K562 (cell line): ENCODE results near the gene RAB5A. TPM values are rescaled to one million over a fixed set of nuclear protein-coding genes. Genes with fewer than 3 reads are reported as not detected.

Experiments
- CREB5 ChIP-seq: fragments of 250-450 bp; sonication (Bioruptor Pico); IDR thresholded peaks from 2 replicates; pipeline ENCODE4 v1.5.0; 2020; ENCODE audit warnings: mild to moderate bottlenecking
- GABPB2 ChIP-seq: fragments of 250-450 bp; sonication (Bioruptor Pico); conservative IDR thresholded peaks from 2 replicates; pipeline ENCODE4 v1.5.1; 2021; ENCODE audit warnings: mild to moderate bottlenecking
- HDGF ChIP-seq: fragments of 450-650 bp; IDR thresholded peaks from 2 replicates; pipeline ENCODE4 v1.6.1; 2016
- KAT7 ChIP-seq: sonication (generic); formaldehyde crosslinking; IDR thresholded peaks from 2 replicates; pipeline ENCODE4 v1.8.0; 2022; ENCODE audit warnings: missing genetic modification reagents, mild to moderate bottlenecking, borderline replicate concordance
- KLF1 ChIP-seq: fragments of 450-650 bp; IDR thresholded peaks from 2 replicates; pipeline ENCODE4 v1.6.1; 2016; ENCODE audit warnings: missing genetic modification characterization, missing compliant biosample characterization
- POLR2A ChIP-seq: fragments of 450-650 bp; conservative IDR thresholded peaks from 2 replicates; pipeline ENCODE4 v1.6.1; 2016
- POLR2B ChIP-seq: fragments of 450-650 bp; IDR thresholded peaks from 2 replicates; pipeline ENCODE4 v1.6.1; 2018; ENCODE audit warnings: low read depth; ENCODE audit not compliant: partially characterized antibody
- POLR3A ChIP-seq: IDR thresholded peaks from 2 replicates; pipeline ENCODE4 v1.6.1; 2011; ENCODE audit warnings: borderline replicate concordance, mild to moderate bottlenecking, moderate library complexity; ENCODE audit not compliant: insufficient read length, insufficient read depth; ENCODE audit errors: extremely low read depth
- RCOR1 ChIP-seq, 2 experiments: IDR thresholded peaks; 2 replicates each; pipeline ENCODE4 v1.6.1; 2012; ENCODE audit warnings: low read depth in 2 of 2, low read length in 2 of 2, borderline replicate concordance in 1 of 2, improper control_type of control experiment in 1 of 2
- STAT5B ChIP-seq: fragments of 250-450 bp; sonication (Bioruptor Pico); IDR thresholded peaks from 2 replicates; pipeline ENCODE4 v1.8.0; 2021; ENCODE audit warnings: mild to moderate bottlenecking, inconsistent platforms
- TEAD1 ChIP-seq, 2 experiments: fragments of 450-650 bp in 1 of 2; sonication (generic) in 1 of 2; formaldehyde crosslinking; IDR thresholded peaks; 2 replicates each; pipeline versions ENCODE4 v1.4.0 to v1.8.0; 2020 to 2022; ENCODE audit warnings: mild to moderate bottlenecking in 2 of 2, missing genetic modification reagents in 1 of 2
- THAP12 ChIP-seq: fragments of 250-450 bp; sonication (Bioruptor Pico); IDR thresholded peaks from 2 replicates; pipeline ENCODE4 v1.9.0; 2021; ENCODE audit warnings: mild to moderate bottlenecking, inconsistent platforms
- ZNF121 ChIP-seq: sonication (generic); formaldehyde crosslinking; conservative IDR thresholded peaks from 2 replicates; pipeline ENCODE4 v1.8.0; 2022; ENCODE audit warnings: missing genetic modification reagents
- ZNF239 ChIP-seq: fragments of 250-450 bp; sonication (Bioruptor Pico); IDR thresholded peaks from 2 replicates; pipeline ENCODE4 v1.4.0; 2020; ENCODE audit warnings: mild to moderate bottlenecking
- ZNF407 ChIP-seq: fragments of 450-650 bp; IDR thresholded peaks from 2 replicates; pipeline ENCODE4 v1.6.1; 2016; ENCODE audit warnings: low read depth
- polyA plus RNA-seq, 8 experiments: library from polyadenylated mRNA; depleted of rRNA in 4 of 8; stranded (reverse) in 5 of 8; unstranded in 3 of 8; fragments of >200 nt; fragmentation: Nextera tagmentation in 2 of 8; fragmentation: Illumina TruSeq in 1 of 8; extraction: Ambion mirVana in 2 of 8; extraction: Trizol in 1 of 8; gene quantifications; 2 replicates each; pipeline versions ENCODE4 v1.2.1 to v1.2.3, GENCODE V29; 2011 to 2014; ENCODE audit warnings: inconsistent platforms in 1 of 8, missing spikeins in 1 of 8
- total RNA-seq, 7 experiments: library from RNA; depleted of rRNA in 6 of 7; stranded (reverse); fragments of >200 nt in 6 of 7; fragmentation: Illumina TruSeq in 2 of 7; extraction: Trizol in 2 of 7; gene quantifications; 2 replicates each; pipeline versions ENCODE4 v1.2.1 to v1.2.3, GENCODE V29; 2011 to 2021; ENCODE audit warnings: low replicate concordance in 1 of 7
- TF ChIP-seq, protein P1 (sequence below), 2 experiments: fragments of 450-650 bp in 1 of 2; sonication (generic) in 1 of 2; formaldehyde crosslinking in 1 of 2; IDR thresholded peaks in 1 of 2; conservative IDR thresholded peaks in 1 of 2; 2 replicates each; pipeline versions ENCODE4 v1.6.1 to v1.8.1; 2016 to 2023; ENCODE audit warnings: mild to moderate bottlenecking in 2 of 2, moderate library complexity in 2 of 2, inconsistent platforms in 1 of 2, missing genetic modification reagents in 1 of 2

RAB5A gene
- total and polyA plus RNA-seq, 9 of the 15 experiments (the other 6 are each of a cell fraction or from before 2014, with no cell fraction given): 28.3 to 64.2 (median 49.0) TPM

DNA sequence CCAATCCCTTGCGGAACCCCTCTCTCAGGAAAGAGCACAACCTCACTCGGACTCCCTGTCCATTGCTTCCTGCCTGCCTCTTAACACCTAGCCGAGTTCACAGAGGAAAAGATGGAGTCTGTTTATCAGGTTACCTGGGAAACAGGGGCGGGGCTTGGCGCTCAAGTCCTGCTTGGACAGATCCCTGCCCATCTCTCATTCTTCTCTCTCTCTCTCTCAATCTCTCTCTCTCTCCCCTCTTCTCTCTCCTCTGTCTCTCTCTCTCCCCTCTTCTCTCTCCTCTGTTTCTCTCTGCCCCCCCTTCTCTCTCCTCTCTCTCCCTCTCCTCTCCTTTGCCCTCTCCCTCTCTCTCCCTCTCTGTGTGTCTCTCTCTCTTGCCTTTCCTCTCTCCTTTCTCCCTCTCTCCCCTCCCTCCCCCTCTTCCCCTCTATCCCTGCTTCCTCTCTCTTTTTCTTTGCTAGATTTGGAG lies 12.8 kb upstream of the RAB5A start, which contains the start of gene EFHB (continued):
- TF ChIP-seq KAT7 (CRISPR knock-in tag): no peak
- TF ChIP-seq STAT5B (CRISPR knock-in tag): no peak
- TF ChIP-seq POLR3A: no peak
- TF ChIP-seq THAP12 (CRISPR knock-in tag): no peak
- no peak for TF ChIP-seq KLF1 (tag)
- peak; percentile 92 for TF ChIP-seq HDGF
- TF ChIP-seq POLR2A: no peak
- no peak for TF ChIP-seq CREB5 (CRISPR knock-in tag)
- no peak for TF ChIP-seq GABPB2 (CRISPR knock-in tag)
- no peak for TF ChIP-seq ZNF239 (CRISPR knock-in tag)
- peak in 1 of 2 experiments; percentile 78; a peak in 2 of 4 replicates for TF ChIP-seq RCOR1 (IDR thresholded peaks at IDR 0.05; ENCODE audit: borderline replicate concordance in 1 of 2, low read depth in 2 of 2, low read length in 2 of 2)
- TF ChIP-seq, protein P1, sequence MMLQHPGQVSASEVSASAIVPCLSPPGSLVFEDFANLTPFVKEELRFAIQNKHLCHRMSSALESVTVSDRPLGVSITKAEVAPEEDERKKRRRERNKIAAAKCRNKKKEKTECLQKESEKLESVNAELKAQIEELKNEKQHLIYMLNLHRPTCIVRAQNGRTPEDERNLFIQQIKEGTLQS (IDR thresholded peaks at IDR 0.05): no peak
- TF ChIP-seq, protein P1 (CRISPR knock-in tag; conservative IDR thresholded peaks at IDR 0.05): no peak
- peak; percentile 55; the same call in 1 of the 2 replicates for TF ChIP-seq ZNF407
- TF ChIP-seq ZNF121: no peak
- TF ChIP-seq POLR2B: peak; percentile 52
- no peak for TF ChIP-seq TEAD1 (CRISPR knock-in tag; IDR thresholded peaks at IDR 0.05)
